DOHH2 (cell line): ENCODE measurements around the gene GSX2.
"Not testable (repeated sequence)": the region's sequence is repeated elsewhere in the genome, so short reads cannot be mapped to it uniquely, and the experiment has no call there.

Experiments used
- H3F3A ChIP-seq: fragments of 200-600 bp; sonication (generic), shearing (Covaris generic); 2 replicates; pipeline ENCODE4 v1.6.0; 2016; ENCODE audit warnings: antibody characterized with exemption, mild to moderate bottlenecking; ENCODE audit not compliant: control insufficient read depth, insufficient read depth
- H3K27ac ChIP-seq: fragments of 200-600 bp; sonication (generic); 2 replicates; pipeline ENCODE4 v1.5.1; 2014; ENCODE audit warnings: low read depth, mild to moderate bottlenecking, low read length, moderate library complexity
- H3K27me3 ChIP-seq: fragments of 200-600 bp; sonication (generic); 2 replicates; pipeline ENCODE4 v1.6.1; 2014; ENCODE audit warnings: mild to moderate bottlenecking, low read length, mixed read lengths; ENCODE audit not compliant: control insufficient read depth
- H3K36me3 ChIP-seq: fragments of 200-600 bp; sonication (generic); 2 replicates; pipeline ENCODE4 v1.6.1; 2014; ENCODE audit warnings: mild to moderate bottlenecking, low read length, moderate library complexity, mixed read lengths; ENCODE audit not compliant: control insufficient read depth
- H3K4me1 ChIP-seq: fragments of 200-600 bp; sonication (generic); 2 replicates; pipeline ENCODE4 v1.6.1; 2014; ENCODE audit warnings: mild to moderate bottlenecking, low read length, mixed read lengths; ENCODE audit not compliant: control insufficient read depth
- H3K4me2 ChIP-seq: fragments of 200-600 bp; sonication (generic); 2 replicates; pipeline ENCODE4 v1.6.0; 2014; ENCODE audit warnings: mild to moderate bottlenecking, low read length, moderate library complexity
- H3K4me3 ChIP-seq: fragments of 200-600 bp; sonication (generic); 2 replicates; pipeline ENCODE4 v1.5.1; 2014; ENCODE audit warnings: mild to moderate bottlenecking, low read length, mixed read lengths
- H3K79me2 ChIP-seq: fragments of 200-600 bp; sonication (generic); 2 replicates; pipeline ENCODE4 v1.6.1; 2014; ENCODE audit warnings: mild to moderate bottlenecking, low read length, mixed read lengths; ENCODE audit not compliant: control insufficient read depth
- H3K9me2 ChIP-seq: fragments of 200-600 bp; sonication (generic); replicated peaks from 2 replicates; pipeline ENCODE4 v1.6.1; 2014; ENCODE audit warnings: mild to moderate bottlenecking, low read length, mixed read lengths; ENCODE audit not compliant: control insufficient read depth
- H3K9me3 ChIP-seq: fragments of 200-600 bp; sonication (generic); 2 replicates; pipeline ENCODE4 v1.6.1; 2014; ENCODE audit warnings: antibody characterized with exemption, low read length, mixed read lengths; ENCODE audit not compliant: control insufficient read depth, insufficient read depth
- H4K20me1 ChIP-seq: fragments of 200-600 bp; sonication (generic); 2 replicates; pipeline ENCODE4 v1.6.0; 2014; ENCODE audit warnings: low read depth, mild to moderate bottlenecking, antibody characterized with exemption, low read length, moderate library complexity; ENCODE audit not compliant: control insufficient read depth, insufficient read depth
- CTCF ChIP-seq: fragments of 200-600 bp; sonication (generic); IDR thresholded peaks from one replicate; pipeline ENCODE4 v1.5.1; 2014; ENCODE audit warnings: antibody characterized with exemption, mild to moderate bottlenecking, low read depth, low read length; ENCODE audit not compliant: poor library complexity, severe bottlenecking
- EZH2phosphoT487 ChIP-seq: fragments of 200-600 bp; sonication (generic); IDR thresholded peaks from 2 replicates; pipeline ENCODE4 v1.6.1; 2017; ENCODE audit warnings: borderline replicate concordance, mild to moderate bottlenecking, antibody characterized with exemption, low read length, moderate library complexity, mixed read lengths

The GSX2 gene

GRCh38 chr4:54120518-54120917 is 20.6 kb downstream of the GSX2 start:
- H3K4me1 ChIP-seq = no peaks in the 10 kb centered on the region
- H3K27me3 ChIP-seq = no peaks in the 10 kb centered on the region
- H3K79me2 ChIP-seq = no peaks in the 10 kb centered on the region
- H3F3A ChIP-seq = no peaks in the 10 kb centered on the region
- H3K27ac ChIP-seq = no peak overlapping the region
- no peak overlapping the region for H3K4me2 ChIP-seq
- no peaks in the 10 kb centered on the region for H3K36me3 ChIP-seq
- no peaks in the 10 kb centered on the region for H4K20me1 ChIP-seq
- no peak overlapping the region for H3K4me3 ChIP-seq
- no peaks in the 10 kb centered on the region for H3K9me3 ChIP-seq
- TF ChIP-seq CTCF (no peak), EZH2phosphoT487 (no peak)
- H3K9me2 ChIP-seq = no peaks in the 10 kb centered on the region

GRCh38 chr4:54127660-54128059 is 27.7 kb downstream of the GSX2 start:
- no peak overlapping the region for H3K4me2 ChIP-seq
- H3K9me3 ChIP-seq = peaks cover 10% of the 10 kb centered on the region
- no peaks in the 10 kb centered on the region for H3K36me3 ChIP-seq
- H3K9me2 ChIP-seq = no peaks in the 10 kb centered on the region
- no peaks in the 10 kb centered on the region for H3K4me1 ChIP-seq
- H3F3A ChIP-seq = no peaks in the 10 kb centered on the region
- H3K4me3 ChIP-seq = no peak overlapping the region
- no peaks in the 10 kb centered on the region for H4K20me1 ChIP-seq
- H3K27ac ChIP-seq = no peak overlapping the region
- no peak for TF ChIP-seq CTCF
- no peak for TF ChIP-seq EZH2phosphoT487
- H3K79me2 ChIP-seq = no peaks in the 10 kb centered on the region
- no peaks in the 10 kb centered on the region for H3K27me3 ChIP-seq

- not testable (repeated sequence) for H3K27me3 ChIP-seq, H3F3A ChIP-seq, H3K4me1 ChIP-seq, H3K4me3 ChIP-seq, H3K27ac ChIP-seq, H3K36me3 ChIP-seq, H3K4me2 ChIP-seq, H3K9me2 ChIP-seq, H3K79me2 ChIP-seq, H4K20me1 ChIP-seq
- H3K9me3 ChIP-seq = peaks cover 12% of the 10 kb centered on the region
These were observed 28.7 kb downstream of the GSX2 start for GRCh38 chr4:54128694-54129093.

- H3K4me1 ChIP-seq = peaks cover 8% of the 10 kb centered on the region
- H4K20me1 ChIP-seq = no peaks in the 10 kb centered on the region
- no peak overlapping the region for H3K27ac ChIP-seq
- H3K4me2 ChIP-seq = no peak overlapping the region
- H3F3A ChIP-seq = no peaks in the 10 kb centered on the region
- no peaks in the 10 kb centered on the region for H3K36me3 ChIP-seq
- H3K79me2 ChIP-seq = no peaks in the 10 kb centered on the region
- H3K9me3 ChIP-seq = no peaks in the 10 kb centered on the region
- no peak overlapping the region for H3K4me3 ChIP-seq
- no peaks in the 10 kb centered on the region for H3K27me3 ChIP-seq
- H3K9me2 ChIP-seq = no peaks in the 10 kb centered on the region
- TF ChIP-seq EZH2phosphoT487 (no peak), CTCF (no peak)
These were observed 39.4 kb downstream of the GSX2 start for GRCh38 chr4:54139332-54139731.
